HCT116 (cell line): ENCODE measurements around the gene PLCD1.

Experiments
- CEBPB ChIP-seq: IDR thresholded peaks from 2 replicates; pipeline ENCODE4 v1.6.1; 2012; ENCODE audit warnings: low read depth
- CTCF ChIP-seq, 3 experiments: fragments of 200-600 bp in 1 of 3; sonication (generic) in 1 of 3; IDR thresholded peaks in 2 of 3; conservative IDR thresholded peaks in 1 of 3; 2 replicates each; pipeline ENCODE4 v1.5.1; 2012 to 2017; ENCODE audit warnings: low read depth in 2 of 3, low read length in 2 of 3, antibody characterized with exemption in 1 of 3, borderline replicate concordance in 1 of 3, control low read depth in 1 of 3, mild to moderate bottlenecking in 1 of 3, mixed read lengths in 1 of 3, mixed run types in 1 of 3, moderate library complexity in 1 of 3; ENCODE audit not compliant: insufficient read depth in 1 of 3
- EGR1 ChIP-seq: IDR thresholded peaks from 2 replicates; pipeline ENCODE4 v1.6.1; 2012; ENCODE audit warnings: low read depth
- EZH2 ChIP-seq: fragments of 200-600 bp; sonication (generic); IDR thresholded peaks from 2 replicates; pipeline ENCODE4 v1.6.1; 2017; ENCODE audit warnings: antibody characterized with exemption, mixed run types
- EZH2phosphoT487 ChIP-seq: fragments of 200-600 bp; IDR thresholded peaks from 2 replicates; pipeline ENCODE4 v1.6.1; 2018; ENCODE audit warnings: antibody characterized with exemption, borderline replicate concordance
- MAX ChIP-seq: IDR thresholded peaks from 2 replicates; pipeline ENCODE4 v1.6.1; 2012
- POLR2A ChIP-seq: IDR thresholded peaks from 2 replicates; pipeline ENCODE4 v1.7.0; 2011; ENCODE audit warnings: borderline replicate concordance; ENCODE audit not compliant: insufficient read depth, insufficient read length; ENCODE audit errors: extremely low read depth
- POLR2AphosphoS5 ChIP-seq: IDR thresholded peaks from 2 replicates; pipeline ENCODE4 v1.6.1; 2011; ENCODE audit warnings: mild to moderate bottlenecking, low read depth, low read length, moderate library complexity
- REST ChIP-seq: IDR thresholded peaks from 2 replicates; pipeline ENCODE4 v1.6.1; 2012; ENCODE audit warnings: low read depth
- YY1 ChIP-seq: IDR thresholded peaks from 2 replicates; pipeline ENCODE4 v1.6.1; 2011; ENCODE audit warnings: low read length, low read depth, moderate library complexity, mild to moderate bottlenecking; ENCODE audit not compliant: insufficient replicate concordance; ENCODE audit errors: extremely low read depth
- ZBTB33 ChIP-seq: IDR thresholded peaks from 2 replicates; pipeline ENCODE4 v1.6.1; 2011; ENCODE audit warnings: mild to moderate bottlenecking, low read length, moderate library complexity; ENCODE audit not compliant: insufficient replicate concordance; ENCODE audit errors: extremely low read depth
- ZNF274 ChIP-seq: fragments of 200-500 bp; sonication (Bioruptor generic); IDR thresholded peaks from 2 replicates; pipeline ENCODE4 v1.6.1; 2014; ENCODE audit warnings: mild to moderate bottlenecking, low read depth, low read length, inconsistent platforms

GRCh38 chr3:37963635-37964034 lies 65.8 kb downstream of the PLCD1 start:
- TF ChIP-seq CTCF (IDR thresholded peaks at IDR 0.05 in 2 of 3, conservative IDR thresholded peaks at IDR 0.05 in 1 of 3; ENCODE audit: borderline replicate concordance in 1 of 3, insufficient read depth in 1 of 3, low read depth in 2 of 3, low read length in 2 of 3) (no peak), ZNF274 (no peak), REST (no peak), MAX (no peak), POLR2A (no peak), CEBPB (no peak), POLR2AphosphoS5 (no peak), ZBTB33 (no peak), EZH2 (no peak), EZH2phosphoT487 (no peak), YY1 (no peak), EGR1 (no peak)
